Bronchial epithelial cell (primary cell): ENCODE data around the gene PEX14. TPM values are rescaled to one million over a fixed set of nuclear protein-coding genes. Genes with fewer than 3 reads are reported as not detected.

Experiments used
- DNase-seq: peaks from one replicate; pipeline ENCODE4 v3.0.0-alpha.2; 2010; ENCODE audit warnings: low read depth
- FAIRE-seq: peaks from 2 replicates; lab custom pipeline; 2011; peaks lifted over from hg19 to GRCh38; lab: Jason Lieb, UNC
- H3K27me3 ChIP-seq: 2 replicates; pipeline ENCODE4 v1.5.1; 2011; ENCODE audit warnings: low read length; ENCODE audit not compliant: control insufficient read depth, insufficient read depth
- H3K36me3 ChIP-seq: 2 replicates; pipeline ENCODE4 v1.5.1; 2011; ENCODE audit warnings: low read length; ENCODE audit not compliant: control insufficient read depth, insufficient read depth
- H3K4me3 ChIP-seq: 2 replicates; pipeline ENCODE4 v1.5.1; 2011; ENCODE audit warnings: mild to moderate bottlenecking, low read depth, low read length, control low read depth
- CTCF ChIP-seq: IDR thresholded peaks from 2 replicates; pipeline ENCODE4 v1.5.1; 2011; ENCODE audit warnings: mild to moderate bottlenecking, moderate library complexity, low read length, control low read depth, inconsistent platforms; ENCODE audit not compliant: insufficient read depth, severe bottlenecking
- total RNA-seq: library from RNA; depleted of rRNA; stranded (reverse); fragments of >200 nt; gene quantifications from 2 replicates; pipeline ENCODE4 v1.2.1, GENCODE V29; 2014

The PEX14 gene
- total RNA-seq, 1 donor from 2014 or later = 8.7 TPM

GRCh38 chr1:10606064-10606463 lies 131.3 kb downstream of the PEX14 start:
- DNase-seq (no peak), FAIRE-seq (no peak)
- Histone ChIP-seq H3K4me3 (no peak overlapping the region), H3K27me3 (no peaks in the 10 kb centered on the region), H3K36me3 (peaks cover 1% of the 10 kb centered on the region)
- TF ChIP-seq CTCF = no peak

- no peaks in the 10 kb centered on the region for H3K36me3 ChIP-seq
- no peaks in the 10 kb centered on the region for H3K27me3 ChIP-seq
- FAIRE-seq = no peak
- no peak overlapping the region for H3K4me3 ChIP-seq
- no peak for TF ChIP-seq CTCF
- DNase-seq = no peak
Measured at GRCh38 chr1:10607228-10607627, 132.5 kb downstream of the PEX14 start.

GRCh38 chr1:10608690-10609089 lies 133.9 kb downstream of the PEX14 start:
- no peak for TF ChIP-seq CTCF

GRCh38 chr1:10610901-10611600 lies 136.3 kb downstream of the PEX14 start:
- DNase-seq (no peak), FAIRE-seq (no peak)
- no peaks in the 10 kb centered on the region for H3K27me3 ChIP-seq
- H3K36me3 ChIP-seq = no peaks in the 10 kb centered on the region
- TF ChIP-seq CTCF = no peak
- no peak overlapping the region for H3K4me3 ChIP-seq

More at GRCh38 chr1:10608690-10609089, 133.9 kb downstream of the PEX14 start:
- H3K4me3 ChIP-seq = no peak overlapping the region
- FAIRE-seq (no peak), DNase-seq (no peak)
- no peaks in the 10 kb centered on the region for H3K36me3 ChIP-seq
- no peaks in the 10 kb centered on the region for H3K27me3 ChIP-seq

- no peak overlapping the region for H3K4me3 ChIP-seq
- no peaks in the 10 kb centered on the region for H3K27me3 ChIP-seq
- DNase-seq (no peak), FAIRE-seq (no peak)
- no peaks in the 10 kb centered on the region for H3K36me3 ChIP-seq
- TF ChIP-seq CTCF = no peak
Measured at GRCh38 chr1:10612436-10613160, 137.8 kb downstream of the PEX14 start.
